ENCODE measurements around the gene PKP3. TPM values are rescaled to one million over a fixed set of nuclear protein-coding genes. Genes with fewer than 3 reads are reported as not detected.
"Not testable (repeated sequence)": the region's sequence is repeated elsewhere in the genome, so short reads cannot be mapped to it uniquely, and the experiment has no call there.

PKP3 gene
- total RNA-seq, 2 experiments from 2014 or later: not detected

- H3K36me3 Mint-ChIP-seq (ENCODE audit: low read depth); intact Hi-C loops (cut with micrococcal nuclease); H3K27ac Mint-ChIP-seq; DNase-seq; H3K27me3 Mint-ChIP-seq (ENCODE audit: low read depth); H3K4me1 Mint-ChIP-seq (ENCODE audit: low read depth); H3K9me3 Mint-ChIP-seq; H3K4me3 Mint-ChIP-seq: not testable (repeated sequence)
- CTCF ChIA-PET: interaction anchor here (1.4 kb wide), 1 partner anchor 24 kb away, joined by 3 read pairs; no protein-coding TSS in a partner anchor
Measured at GRCh38 chr11:424766-425165, 30.8 kb downstream of the PKP3 start.

GRCh38 chr11:425301-425700 is 31.3 kb downstream of the PKP3 start:
- Mint-ChIP-seq H3K27me3 (ENCODE audit: low read depth) (no peaks in the 10 kb centered on the region), H3K4me3 (no peak overlapping the region), H3K36me3 (ENCODE audit: low read depth) (peaks cover 10% of the 10 kb centered on the region), H3K4me1 (ENCODE audit: low read depth) (no peaks in the 10 kb centered on the region), H3K9me3 (no peaks in the 10 kb centered on the region), H3K27ac (no peak overlapping the region)
- DNase-seq: no peak
- CTCF ChIA-PET: no interaction called here
- intact Hi-C loops (cut with micrococcal nuclease): no loop called here

GRCh38 chr11:426851-427250 is 32.8 kb downstream of the PKP3 start:
- Mint-ChIP-seq H3K27me3 (ENCODE audit: low read depth) (no peaks in the 10 kb centered on the region), H3K4me1 (ENCODE audit: low read depth) (no peaks in the 10 kb centered on the region), H3K27ac (no peak overlapping the region), H3K36me3 (ENCODE audit: low read depth) (peaks cover 10% of the 10 kb centered on the region), H3K4me3 (no peak overlapping the region), H3K9me3 (no peaks in the 10 kb centered on the region)
- intact Hi-C loops (cut with micrococcal nuclease): no loop called here
- CTCF ChIA-PET: no interaction called here
- no peak for DNase-seq

GRCh38 chr11:428295-428694 is 34.3 kb downstream of the PKP3 start:
- Mint-ChIP-seq H3K9me3 (no peaks in the 10 kb centered on the region), H3K27ac (no peak overlapping the region), H3K27me3 (ENCODE audit: low read depth) (no peaks in the 10 kb centered on the region), H3K36me3 (ENCODE audit: low read depth) (peaks cover 10% of the 10 kb centered on the region), H3K4me3 (no peak overlapping the region), H3K4me1 (ENCODE audit: low read depth) (no peaks in the 10 kb centered on the region)
- DNase-seq: no peak
- CTCF ChIA-PET: no interaction called here
- intact Hi-C loops (cut with micrococcal nuclease): no loop called here

GRCh38 chr11:429391-429790 is 35.4 kb downstream of the PKP3 start:
- intact Hi-C loops (cut with micrococcal nuclease): no loop called here
- Mint-ChIP-seq H3K36me3 (ENCODE audit: low read depth) (peaks cover 9% of the 10 kb centered on the region), H3K4me1 (ENCODE audit: low read depth) (no peaks in the 10 kb centered on the region), H3K4me3 (no peak overlapping the region), H3K9me3 (no peaks in the 10 kb centered on the region), H3K27me3 (ENCODE audit: low read depth) (no peaks in the 10 kb centered on the region), H3K27ac (no peak overlapping the region)
- CTCF ChIA-PET: interaction anchor here (0.7 kb wide), 1 partner anchor 24 kb away, joined by 3 read pairs; no protein-coding TSS in a partner anchor
- DNase-seq: no peak

- DNase-seq: no peak
- H3K27ac Mint-ChIP-seq: no peak overlapping the region
- peaks cover 6% of the 10 kb centered on the region for H3K36me3 Mint-ChIP-seq (ENCODE audit: low read depth)
- no peaks in the 10 kb centered on the region for H3K4me1 Mint-ChIP-seq (ENCODE audit: low read depth)
- H3K9me3 Mint-ChIP-seq: no peaks in the 10 kb centered on the region
- CTCF ChIA-PET: interaction anchor here (0.7 kb wide), 1 partner anchor 24 kb away, joined by 3 read pairs; no protein-coding TSS in a partner anchor
- H3K27me3 Mint-ChIP-seq (ENCODE audit: low read depth): no peaks in the 10 kb centered on the region
- intact Hi-C loops (cut with micrococcal nuclease): no loop called here
- H3K4me3 Mint-ChIP-seq: no peak overlapping the region
Measured at GRCh38 chr11:429931-430456, 36.0 kb downstream of the PKP3 start.

- H3K27ac Mint-ChIP-seq: no peak overlapping the region
- CTCF ChIA-PET: no interaction called here
- no peaks in the 10 kb centered on the region for H3K9me3 Mint-ChIP-seq
- H3K36me3 Mint-ChIP-seq (ENCODE audit: low read depth): peaks cover 2% of the 10 kb centered on the region
- H3K4me1 Mint-ChIP-seq (ENCODE audit: low read depth): no peaks in the 10 kb centered on the region
- H3K27me3 Mint-ChIP-seq (ENCODE audit: low read depth): no peaks in the 10 kb centered on the region
- H3K4me3 Mint-ChIP-seq: no peak overlapping the region
- no peak for DNase-seq
- intact Hi-C loops (cut with micrococcal nuclease): no loop called here
Measured at GRCh38 chr11:431921-432320, 37.9 kb downstream of the PKP3 start.

GRCh38 chr11:432501-433100 is 38.6 kb downstream of the PKP3 start:
- CTCF ChIA-PET: no interaction called here

GRCh38 chr11:433111-433510 is 39.1 kb downstream of the PKP3 start:
- no peak for DNase-seq
- intact Hi-C loops (cut with micrococcal nuclease): no loop called here
- Mint-ChIP-seq H3K4me3 (no peak overlapping the region), H3K4me1 (ENCODE audit: low read depth) (peaks cover 8% of the 10 kb centered on the region), H3K9me3 (no peaks in the 10 kb centered on the region), H3K36me3 (ENCODE audit: low read depth) (no peaks in the 10 kb centered on the region), H3K27ac (no peak overlapping the region), H3K27me3 (ENCODE audit: low read depth) (no peaks in the 10 kb centered on the region)
- CTCF ChIA-PET: no interaction called here

More at GRCh38 chr11:432501-433100, 38.6 kb downstream of the PKP3 start:
- intact Hi-C loops (cut with micrococcal nuclease): no loop called here
- DNase-seq: no peak
- no peaks in the 10 kb centered on the region for H3K9me3 Mint-ChIP-seq
- peaks cover 6% of the 10 kb centered on the region for H3K4me1 Mint-ChIP-seq (ENCODE audit: low read depth)
- peaks cover 1% of the 10 kb centered on the region for H3K36me3 Mint-ChIP-seq (ENCODE audit: low read depth)
- H3K27ac Mint-ChIP-seq: no peak overlapping the region
- no peak overlapping the region for H3K4me3 Mint-ChIP-seq
- H3K27me3 Mint-ChIP-seq (ENCODE audit: low read depth): no peaks in the 10 kb centered on the region

- CTCF ChIA-PET: no interaction called here
- Mint-ChIP-seq H3K27me3 (ENCODE audit: low read depth) (no peaks in the 10 kb centered on the region), H3K9me3 (no peaks in the 10 kb centered on the region), H3K4me1 (ENCODE audit: low read depth) (peaks cover 9% of the 10 kb centered on the region), H3K27ac (no peak overlapping the region), H3K4me3 (no peak overlapping the region), H3K36me3 (ENCODE audit: low read depth) (no peaks in the 10 kb centered on the region)
- no peak for DNase-seq
- intact Hi-C loops (cut with micrococcal nuclease): no loop called here
Measured at GRCh38 chr11:433641-434040, 39.6 kb downstream of the PKP3 start.

GRCh38 chr11:434496-434895 is 40.5 kb downstream of the PKP3 start:
- H3K27ac Mint-ChIP-seq: no peak overlapping the region
- DNase-seq: no peak
- H3K27me3 Mint-ChIP-seq (ENCODE audit: low read depth): no peaks in the 10 kb centered on the region
- H3K4me3 Mint-ChIP-seq: no peak overlapping the region
- intact Hi-C loops (cut with micrococcal nuclease): no loop called here
- no peaks in the 10 kb centered on the region for H3K9me3 Mint-ChIP-seq
- peaks cover 12% of the 10 kb centered on the region for H3K4me1 Mint-ChIP-seq (ENCODE audit: low read depth)
- CTCF ChIA-PET: no interaction called here
- H3K36me3 Mint-ChIP-seq (ENCODE audit: low read depth): no peaks in the 10 kb centered on the region

- CTCF ChIA-PET, H3K27ac Mint-ChIP-seq, H3K9me3 Mint-ChIP-seq: not testable (repeated sequence)
Measured at GRCh38 chr11:434999-435740, 41.2 kb downstream of the PKP3 start.

More at GRCh38 chr11:434999-435740, 41.2 kb downstream of the PKP3 start:
- intact Hi-C loops (cut with micrococcal nuclease); DNase-seq; H3K36me3 Mint-ChIP-seq (ENCODE audit: low read depth); H3K27me3 Mint-ChIP-seq (ENCODE audit: low read depth); H3K4me3 Mint-ChIP-seq: not testable (repeated sequence)
- peaks cover 17% of the 10 kb centered on the region for H3K4me1 Mint-ChIP-seq (ENCODE audit: low read depth)

Measured in activated naive CD4-positive, alpha-beta T cell treated with anti-CD3 and anti-CD28 coated beads for 36 hours (primary cell).